Kidney epithelial cell (primary cell): ENCODE data around the gene MED13L. TPM values are rescaled to one million over a fixed set of nuclear protein-coding genes. Genes with fewer than 3 reads are reported as not detected.

Experiments used
- DNase-seq: peaks from one replicate; pipeline ENCODE4 v3.0.0-alpha.2; 2010; ENCODE audit warnings: low read depth
- H3K27me3 ChIP-seq: 2 replicates; pipeline ENCODE4 v1.6.0; 2011; ENCODE audit warnings: low read length; ENCODE audit not compliant: control insufficient read depth, insufficient read depth
- H3K36me3 ChIP-seq: 2 replicates; pipeline ENCODE4 v1.5.1; 2011; ENCODE audit warnings: low read length; ENCODE audit not compliant: control insufficient read depth, insufficient read depth
- H3K4me3 ChIP-seq: 2 replicates; pipeline ENCODE4 v1.5.1; 2011; ENCODE audit warnings: low read depth, mild to moderate bottlenecking, control low read depth, low read length
- total RNA-seq: library from RNA; depleted of rRNA; stranded (reverse); fragments of >200 nt; gene quantifications from 2 replicates; pipeline ENCODE4 v1.2.3, GENCODE V29; 2015
- TF ChIP-seq, protein P1 (sequence below): IDR thresholded peaks from 2 replicates; pipeline ENCODE4 v1.5.1; 2011; ENCODE audit warnings: mild to moderate bottlenecking, moderate library complexity, low read length, control low read depth, inconsistent platforms; ENCODE audit not compliant: insufficient read depth, poor library complexity, severe bottlenecking

MED13L gene
- total RNA-seq, 1 donor from 2014 or later = 45.9 TPM

DNA sequence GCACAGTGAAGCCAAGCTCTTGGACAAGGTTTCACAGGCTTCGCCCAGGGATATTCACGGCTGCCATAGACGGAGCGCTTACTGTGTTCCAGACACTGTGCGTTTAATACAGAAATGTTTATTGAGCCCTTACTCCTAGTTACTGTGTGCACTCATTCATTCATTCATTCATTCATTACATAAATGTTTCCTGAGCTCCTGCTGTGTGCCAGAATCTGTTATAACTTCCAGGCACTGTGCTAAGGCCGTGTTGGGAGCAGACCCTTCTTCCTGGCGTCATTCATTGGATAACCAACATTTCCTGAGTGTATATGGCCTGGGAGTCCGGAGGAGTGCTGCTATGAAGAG is 760 bp upstream of the MED13L start:
- TF ChIP-seq, protein P1, sequence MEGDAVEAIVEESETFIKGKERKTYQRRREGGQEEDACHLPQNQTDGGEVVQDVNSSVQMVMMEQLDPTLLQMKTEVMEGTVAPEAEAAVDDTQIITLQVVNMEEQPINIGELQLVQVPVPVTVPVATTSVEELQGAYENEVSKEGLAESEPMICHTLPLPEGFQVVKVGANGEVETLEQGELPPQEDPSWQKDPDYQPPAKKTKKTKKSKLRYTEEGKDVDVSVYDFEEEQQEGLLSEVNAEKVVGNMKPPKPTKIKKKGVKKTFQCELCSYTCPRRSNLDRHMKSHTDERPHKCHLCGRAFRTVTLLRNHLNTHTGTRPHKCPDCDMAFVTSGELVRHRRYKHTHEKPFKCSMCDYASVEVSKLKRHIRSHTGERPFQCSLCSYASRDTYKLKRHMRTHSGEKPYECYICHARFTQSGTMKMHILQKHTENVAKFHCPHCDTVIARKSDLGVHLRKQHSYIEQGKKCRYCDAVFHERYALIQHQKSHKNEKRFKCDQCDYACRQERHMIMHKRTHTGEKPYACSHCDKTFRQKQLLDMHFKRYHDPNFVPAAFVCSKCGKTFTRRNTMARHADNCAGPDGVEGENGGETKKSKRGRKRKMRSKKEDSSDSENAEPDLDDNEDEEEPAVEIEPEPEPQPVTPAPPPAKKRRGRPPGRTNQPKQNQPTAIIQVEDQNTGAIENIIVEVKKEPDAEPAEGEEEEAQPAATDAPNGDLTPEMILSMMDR = no peak
- DNase-seq = no peak
- Histone ChIP-seq H3K4me3 (peak overlapping the region; percentile 45), H3K27me3 (no peaks in the 10 kb centered on the region), H3K36me3 (no peaks in the 10 kb centered on the region)

DNA sequence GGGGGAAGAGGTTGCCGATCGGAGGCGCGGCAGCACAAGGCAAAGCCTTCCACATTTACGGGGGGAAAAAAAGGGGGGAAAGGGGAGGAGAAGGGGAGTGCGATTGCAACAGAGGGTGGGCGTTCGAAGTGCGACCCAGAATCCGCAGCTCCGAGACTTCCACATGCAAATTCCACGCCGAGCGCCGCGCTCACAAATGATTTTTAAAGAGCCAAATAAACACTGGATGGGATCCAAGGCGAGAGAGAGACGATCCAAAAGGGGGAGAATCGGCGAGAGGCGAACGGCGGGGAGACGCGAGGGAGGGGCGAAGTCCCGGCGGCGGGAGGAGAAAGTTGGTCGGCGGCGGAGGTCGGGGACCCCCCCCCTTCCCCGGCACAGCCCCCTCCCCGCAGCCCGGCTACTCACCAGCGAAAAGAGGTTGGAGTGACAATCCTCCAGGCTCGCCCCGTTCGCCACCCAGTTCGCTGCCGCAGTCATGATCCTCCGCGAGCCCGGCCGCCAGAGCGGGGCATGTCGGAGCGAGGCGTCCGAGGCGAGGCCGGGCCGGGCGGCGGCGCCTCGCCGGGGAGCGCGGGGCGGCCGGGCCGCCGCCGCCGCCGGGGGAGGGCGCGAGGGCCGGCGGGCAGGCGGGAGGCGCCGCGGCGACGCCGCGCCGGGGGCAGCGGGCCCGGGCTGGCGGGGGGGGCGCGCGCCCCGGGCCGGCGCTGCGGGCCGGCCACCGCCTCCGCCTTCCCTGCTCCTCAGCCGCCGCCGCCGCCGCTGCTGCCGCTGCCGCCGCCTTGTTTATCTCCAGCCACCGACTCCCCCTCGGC is 634 bp downstream of the MED13L start:
- no peak for DNase-seq
- Histone ChIP-seq H3K36me3 (no peaks in the 10 kb centered on the region), H3K27me3 (no peaks in the 10 kb centered on the region), H3K4me3 (peak overlapping the region; percentile 95)
- TF ChIP-seq, protein P1 = no peak

DNA sequence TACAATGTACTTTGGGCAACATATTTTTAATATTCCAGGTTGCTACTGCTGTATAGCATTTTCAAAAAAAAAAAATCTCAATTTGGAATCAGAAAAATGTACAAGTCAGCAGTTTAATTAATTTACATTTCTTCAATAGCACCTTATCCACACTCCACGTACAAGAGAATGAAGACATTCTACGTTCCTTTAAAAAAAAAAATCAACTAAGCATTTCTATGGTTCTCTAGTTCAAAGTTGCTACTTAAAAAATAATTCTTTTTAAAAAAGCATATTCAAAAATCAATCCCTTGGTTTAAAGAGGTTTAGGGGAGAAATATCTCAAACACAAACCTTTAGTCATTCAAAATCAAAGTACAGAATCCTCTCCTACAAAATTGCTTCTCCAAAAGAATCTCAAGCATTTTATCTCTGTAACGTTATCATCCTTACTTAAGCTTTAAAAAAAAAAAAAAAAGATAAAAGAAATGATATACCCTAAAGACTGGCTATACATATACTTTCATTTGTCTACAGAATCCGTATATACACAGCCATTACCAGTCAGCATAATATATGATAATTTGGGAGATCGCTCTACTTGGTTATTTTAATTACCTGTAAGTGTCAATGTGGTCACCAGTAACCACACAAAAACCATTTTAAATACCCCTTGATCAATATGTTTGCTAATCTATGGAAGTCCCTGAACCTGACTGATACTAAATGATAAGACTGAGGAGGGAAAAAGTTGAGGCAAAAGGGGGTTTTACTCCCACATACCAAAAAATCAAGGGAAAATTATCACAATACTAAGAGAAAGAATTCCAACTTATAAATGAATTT is 2.7 kb downstream of the MED13L start:
- TF ChIP-seq, protein P1 = no peak
- no peaks in the 10 kb centered on the region for H3K36me3 ChIP-seq
- H3K4me3 ChIP-seq = no peak overlapping the region
- H3K27me3 ChIP-seq = no peaks in the 10 kb centered on the region
- no peak for DNase-seq

DNA sequence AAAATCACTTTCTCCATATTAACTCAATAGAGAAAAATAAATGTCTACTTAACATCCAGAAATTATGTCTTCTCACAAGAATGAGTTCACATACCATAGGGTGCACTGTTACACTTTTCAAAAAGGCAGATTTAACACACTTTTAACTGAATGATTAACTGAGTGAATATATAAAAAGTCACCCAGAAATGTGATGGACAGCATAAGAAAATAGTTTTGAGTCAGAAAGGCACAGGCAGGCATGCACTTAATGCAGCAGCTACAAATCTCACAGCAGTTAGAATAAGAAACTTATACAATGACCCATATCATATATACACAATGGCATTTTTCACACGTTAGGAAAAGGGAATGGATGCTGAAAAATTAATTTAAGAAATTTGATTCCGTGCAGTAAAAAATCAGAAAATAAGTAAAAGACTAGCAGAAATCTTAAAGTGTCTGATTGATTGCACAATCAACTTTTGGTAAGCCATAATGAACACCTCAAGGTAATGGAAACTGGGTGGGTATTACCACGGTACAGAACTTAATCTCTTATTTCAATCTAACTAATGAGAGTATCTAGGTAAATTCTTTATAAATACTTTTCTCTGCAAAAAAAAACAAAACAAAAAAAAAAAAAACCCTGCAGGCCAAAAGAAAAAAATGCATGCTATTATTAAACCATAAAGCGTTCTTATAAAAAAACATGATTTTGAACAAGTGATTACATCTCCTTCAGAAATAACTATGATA is 3.5 kb downstream of the MED13L start:
- no peak for DNase-seq
- TF ChIP-seq, protein P1 = no peak
- no peaks in the 10 kb centered on the region for H3K36me3 ChIP-seq
- H3K27me3 ChIP-seq = no peaks in the 10 kb centered on the region
- H3K4me3 ChIP-seq = no peak overlapping the region

DNA sequence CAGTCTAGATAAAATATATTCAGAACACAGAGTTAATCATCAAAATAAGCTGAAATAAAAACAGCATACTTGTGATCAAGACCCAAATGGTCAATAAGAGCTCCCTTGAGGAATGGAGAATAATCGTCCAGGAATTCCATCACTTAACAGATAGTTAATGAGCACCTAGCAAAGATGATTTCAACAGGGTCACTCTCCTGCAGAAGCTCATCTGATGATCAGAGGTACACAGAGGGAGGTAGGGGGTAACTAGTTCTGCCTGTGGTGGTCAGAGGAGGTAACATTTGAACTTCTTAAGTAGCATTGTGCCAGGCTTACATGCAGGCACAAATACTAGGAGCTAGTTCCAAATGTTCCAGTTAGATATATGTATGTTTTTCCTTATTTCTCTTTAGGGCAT is 9.5 kb downstream of the MED13L start:
- TF ChIP-seq, protein P1 = no peak
- no peaks in the 10 kb centered on the region for H3K36me3 ChIP-seq
- H3K4me3 ChIP-seq = no peak overlapping the region
- no peaks in the 10 kb centered on the region for H3K27me3 ChIP-seq
- no peak for DNase-seq
